HepG2 (cell line): ENCODE measurements around the gene VGLL4. TPM values are rescaled to one million over a fixed set of nuclear protein-coding genes. Genes with fewer than 3 reads are reported as not detected.

Experiments
- AGO2 ChIP-seq: fragments of 200-400 bp; formaldehyde crosslinking; optimal IDR thresholded peaks from 2 replicates; pipeline ENCODE3; 2017; ENCODE audit warnings: mild to moderate bottlenecking, low read depth, low read length, moderate library complexity
- ASH2L ChIP-seq: fragments of 300-600, 200-600 bp; sonication (generic); IDR thresholded peaks from 2 replicates; pipeline ENCODE4 v1.7.0; 2017; ENCODE audit warnings: low read depth, mild to moderate bottlenecking, moderate library complexity, mixed read lengths, low read length; ENCODE audit not compliant: insufficient read length
- BATF2 ChIP-seq: sonication (generic); formaldehyde crosslinking; IDR thresholded peaks from 2 replicates; pipeline ENCODE4 v1.8.0; 2022; ENCODE audit warnings: mild to moderate bottlenecking, missing genetic modification reagents, moderate library complexity
- CREB3 ChIP-seq: sonication (generic); formaldehyde crosslinking; IDR thresholded peaks from 2 replicates; pipeline ENCODE4 v1.5.0; 2020; ENCODE audit warnings: missing genetic modification reagents
- HOXA5 ChIP-seq: sonication (generic); formaldehyde crosslinking; IDR thresholded peaks from 2 replicates; pipeline ENCODE4 v1.4.0; 2020; ENCODE audit warnings: missing genetic modification reagents
- ISL2 ChIP-seq: sonication (generic); formaldehyde crosslinking; IDR thresholded peaks from 2 replicates; pipeline ENCODE4 v1.5.0; 2020; ENCODE audit warnings: missing genetic modification reagents
- MXD4 ChIP-seq: IDR thresholded peaks from 2 replicates; pipeline ENCODE4 v1.6.1; 2016; ENCODE audit warnings: mild to moderate bottlenecking, missing biosample characterization, missing genetic modification reagents
- RAD21 ChIP-seq: fragments of 450-650 bp; formaldehyde crosslinking; IDR thresholded peaks from 2 replicates; pipeline ENCODE4 v1.5.0; 2020; ENCODE audit warnings: mild to moderate bottlenecking
- RFX1 ChIP-seq: fragments of 450-650 bp; IDR thresholded peaks from 2 replicates; pipeline ENCODE4 v1.6.1; 2017
- SOX13 ChIP-seq, 3 experiments: fragments of 450-650 bp in 1 of 3; sonication (generic) in 1 of 3; formaldehyde crosslinking in 1 of 3; IDR thresholded peaks in 2 of 3; conservative IDR thresholded peaks in 1 of 3; 2 replicates each; pipeline versions ENCODE4 v1.5.0 to v1.6.1; 2016 to 2020; ENCODE audit warnings: antibody characterized with exemption in 1 of 3, mild to moderate bottlenecking in 1 of 3, missing compliant biosample characterization in 1 of 3, missing genetic modification reagents in 1 of 3, moderate library complexity in 1 of 3
- TAF1 ChIP-seq: sonication (generic); formaldehyde crosslinking; IDR thresholded peaks from 2 replicates; pipeline ENCODE4 v1.4.0; 2020; ENCODE audit warnings: missing genetic modification reagents
- TGIF2 ChIP-seq: IDR thresholded peaks from 2 replicates; pipeline ENCODE4 v1.6.1; 2016; ENCODE audit warnings: control low read depth, missing compliant biosample characterization
- ZBTB3 ChIP-seq: sonication (generic); formaldehyde crosslinking; IDR thresholded peaks from 2 replicates; pipeline ENCODE4 v1.4.0; 2020; ENCODE audit warnings: low read depth, mild to moderate bottlenecking, moderate library complexity, missing genetic modification reagents, borderline replicate concordance
- ZBTB38 ChIP-seq: sonication (generic); formaldehyde crosslinking; IDR thresholded peaks from 2 replicates; pipeline ENCODE4 v1.5.1; 2020; ENCODE audit warnings: mild to moderate bottlenecking, missing genetic modification reagents
- ZFP41 ChIP-seq: sonication (generic); formaldehyde crosslinking; IDR thresholded peaks from 2 replicates; pipeline ENCODE4 v1.4.0; 2020; ENCODE audit warnings: mild to moderate bottlenecking, missing genetic modification reagents, borderline replicate concordance
- ZKSCAN8 ChIP-seq: IDR thresholded peaks from 2 replicates; pipeline ENCODE4 v1.6.1; 2016; ENCODE audit warnings: borderline replicate concordance, missing genetic modification reagents, missing compliant biosample characterization
- ZNF556 ChIP-seq: sonication (generic); formaldehyde crosslinking; IDR thresholded peaks from 2 replicates; pipeline ENCODE4 v1.4.0; 2020; ENCODE audit warnings: mild to moderate bottlenecking, missing genetic modification reagents, borderline replicate concordance
- ZNF557 ChIP-seq: sonication (generic); formaldehyde crosslinking; IDR thresholded peaks from 2 replicates; pipeline ENCODE4 v1.4.0; 2020; ENCODE audit warnings: missing genetic modification reagents
- ZNF749 ChIP-seq: sonication (generic); formaldehyde crosslinking; IDR thresholded peaks from 2 replicates; pipeline ENCODE4 v1.8.0; 2022; ENCODE audit warnings: mild to moderate bottlenecking, missing genetic modification reagents, moderate library complexity, borderline replicate concordance
- ZNF775 ChIP-seq: sonication (generic); formaldehyde crosslinking; IDR thresholded peaks from 2 replicates; pipeline ENCODE4 v1.4.0; 2020; ENCODE audit warnings: missing genetic modification reagents, mild to moderate bottlenecking, moderate library complexity, borderline replicate concordance
- ZNF790 ChIP-seq: sonication (generic); formaldehyde crosslinking; IDR thresholded peaks from 2 replicates; pipeline ENCODE4 v1.8.0; 2022; ENCODE audit warnings: missing genetic modification reagents, mild to moderate bottlenecking, borderline replicate concordance
- polyA plus RNA-seq, 8 experiments: library from polyadenylated mRNA; depleted of rRNA in 3 of 8; stranded (reverse) in 7 of 8; unstranded in 1 of 8; fragments of >200 nt; fragmentation: Illumina TruSeq in 4 of 8; extraction: Trizol in 4 of 8; gene quantifications; 2 replicates each; pipeline versions ENCODE4 v1.2.1 to v1.2.3, GENCODE V29; 2011 to 2016; ENCODE audit warnings: low read depth in 4 of 8, missing spikeins in 1 of 8, mixed read lengths in 1 of 8; ENCODE audit not compliant: insufficient read depth in 1 of 8
- total RNA-seq, 5 experiments: library from RNA; depleted of rRNA; stranded (reverse); fragments of >200 nt; fragmentation: Illumina TruSeq; extraction: Trizol; gene quantifications; 2 replicates each; pipeline ENCODE4 v1.2.3, GENCODE V29; 2016; ENCODE audit warnings: low read depth in 1 of 5
- TF ChIP-seq, protein P1 (sequence below): sonication (generic); formaldehyde crosslinking; IDR thresholded peaks from 2 replicates; pipeline ENCODE4 v1.4.0; 2020; ENCODE audit warnings: mild to moderate bottlenecking, low read depth, missing genetic modification reagents
- TF ChIP-seq, protein P2 (sequence below): sonication (generic); formaldehyde crosslinking; IDR thresholded peaks from 2 replicates; pipeline ENCODE4 v1.4.0; 2020; ENCODE audit warnings: missing genetic modification reagents, borderline replicate concordance

VGLL4 gene
- total and polyA plus RNA-seq, 2 of the 13 experiments (the other 11 are each of a cell fraction or from before 2014, with no cell fraction given): 23.2 to 39.0 TPM

DNA sequence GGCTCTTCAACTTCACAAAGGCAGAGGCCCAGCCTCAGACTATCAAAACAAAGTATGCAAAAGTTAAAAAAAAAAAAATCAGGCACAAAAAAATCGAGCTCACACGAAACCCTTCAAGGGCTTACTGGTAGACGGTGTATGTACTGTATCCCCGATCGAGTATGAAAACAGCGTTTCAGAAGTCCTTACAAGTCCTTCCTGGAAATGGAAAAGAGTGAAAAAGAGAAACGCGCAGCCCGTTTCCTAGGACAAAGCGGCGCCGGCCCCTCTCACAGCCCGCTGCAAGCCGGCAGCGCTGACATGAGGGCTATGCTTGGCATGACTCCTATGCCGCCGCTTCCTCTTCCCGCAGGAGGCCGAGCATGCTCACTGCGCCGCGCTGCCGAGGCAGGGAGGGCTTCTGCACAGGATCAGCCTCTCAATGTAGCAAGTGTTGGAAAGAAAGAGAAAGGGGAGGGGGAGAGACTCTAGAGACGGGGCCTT lies at the start of gene VGLL4 (continued):
- TF ChIP-seq ZFP41: no peak
- TF ChIP-seq, protein P1, sequence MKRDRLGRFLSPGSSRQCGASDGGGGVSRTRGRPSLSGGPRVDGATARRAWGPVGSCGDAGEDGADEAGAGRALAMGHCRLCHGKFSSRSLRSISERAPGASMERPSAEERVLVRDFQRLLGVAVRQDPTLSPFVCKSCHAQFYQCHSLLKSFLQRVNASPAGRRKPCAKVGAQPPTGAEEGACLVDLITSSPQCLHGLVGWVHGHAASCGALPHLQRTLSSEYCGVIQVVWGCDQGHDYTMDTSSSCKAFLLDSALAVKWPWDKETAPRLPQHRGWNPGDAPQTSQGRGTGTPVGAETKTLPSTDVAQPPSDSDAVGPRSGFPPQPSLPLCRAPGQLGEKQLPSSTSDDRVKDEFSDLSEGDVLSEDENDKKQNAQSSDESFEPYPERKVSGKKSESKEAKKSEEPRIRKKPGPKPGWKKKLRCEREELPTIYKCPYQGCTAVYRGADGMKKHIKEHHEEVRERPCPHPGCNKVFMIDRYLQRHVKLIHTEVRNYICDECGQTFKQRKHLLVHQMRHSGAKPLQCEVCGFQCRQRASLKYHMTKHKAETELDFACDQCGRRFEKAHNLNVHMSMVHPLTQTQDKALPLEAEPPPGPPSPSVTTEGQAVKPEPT (CRISPR knock-in tag): no peak
- 0 out of 2 replicates have a peak, but pooled peaks have one; percentile 55 for TF ChIP-seq MXD4 (CRISPR knock-in tag)
- TF ChIP-seq ISL2 (CRISPR knock-in tag): peak; percentile 49; the same call in 1 of the 2 replicates
- TF ChIP-seq ZNF790 (CRISPR knock-in tag): no peak
- no peak for TF ChIP-seq ZNF775 (CRISPR knock-in tag)
- TF ChIP-seq TGIF2: peak; percentile 85; the same call in 1 of the 2 replicates
- TF ChIP-seq RAD21 (CRISPR knock-in tag): peak; percentile 78
- TF ChIP-seq ZNF556 (CRISPR knock-in tag): no peak
- no peak for TF ChIP-seq ZBTB3 (CRISPR knock-in tag)
- TF ChIP-seq AGO2: no peak
- TF ChIP-seq ZKSCAN8: no peak
- 0 out of 2 replicates have a peak, but pooled peaks have one; percentile 46 for TF ChIP-seq CREB3
- 0 out of 2 replicates have a peak, but pooled peaks have one; percentile 58 for TF ChIP-seq ZNF557 (CRISPR knock-in tag)
- TF ChIP-seq, protein P2, sequence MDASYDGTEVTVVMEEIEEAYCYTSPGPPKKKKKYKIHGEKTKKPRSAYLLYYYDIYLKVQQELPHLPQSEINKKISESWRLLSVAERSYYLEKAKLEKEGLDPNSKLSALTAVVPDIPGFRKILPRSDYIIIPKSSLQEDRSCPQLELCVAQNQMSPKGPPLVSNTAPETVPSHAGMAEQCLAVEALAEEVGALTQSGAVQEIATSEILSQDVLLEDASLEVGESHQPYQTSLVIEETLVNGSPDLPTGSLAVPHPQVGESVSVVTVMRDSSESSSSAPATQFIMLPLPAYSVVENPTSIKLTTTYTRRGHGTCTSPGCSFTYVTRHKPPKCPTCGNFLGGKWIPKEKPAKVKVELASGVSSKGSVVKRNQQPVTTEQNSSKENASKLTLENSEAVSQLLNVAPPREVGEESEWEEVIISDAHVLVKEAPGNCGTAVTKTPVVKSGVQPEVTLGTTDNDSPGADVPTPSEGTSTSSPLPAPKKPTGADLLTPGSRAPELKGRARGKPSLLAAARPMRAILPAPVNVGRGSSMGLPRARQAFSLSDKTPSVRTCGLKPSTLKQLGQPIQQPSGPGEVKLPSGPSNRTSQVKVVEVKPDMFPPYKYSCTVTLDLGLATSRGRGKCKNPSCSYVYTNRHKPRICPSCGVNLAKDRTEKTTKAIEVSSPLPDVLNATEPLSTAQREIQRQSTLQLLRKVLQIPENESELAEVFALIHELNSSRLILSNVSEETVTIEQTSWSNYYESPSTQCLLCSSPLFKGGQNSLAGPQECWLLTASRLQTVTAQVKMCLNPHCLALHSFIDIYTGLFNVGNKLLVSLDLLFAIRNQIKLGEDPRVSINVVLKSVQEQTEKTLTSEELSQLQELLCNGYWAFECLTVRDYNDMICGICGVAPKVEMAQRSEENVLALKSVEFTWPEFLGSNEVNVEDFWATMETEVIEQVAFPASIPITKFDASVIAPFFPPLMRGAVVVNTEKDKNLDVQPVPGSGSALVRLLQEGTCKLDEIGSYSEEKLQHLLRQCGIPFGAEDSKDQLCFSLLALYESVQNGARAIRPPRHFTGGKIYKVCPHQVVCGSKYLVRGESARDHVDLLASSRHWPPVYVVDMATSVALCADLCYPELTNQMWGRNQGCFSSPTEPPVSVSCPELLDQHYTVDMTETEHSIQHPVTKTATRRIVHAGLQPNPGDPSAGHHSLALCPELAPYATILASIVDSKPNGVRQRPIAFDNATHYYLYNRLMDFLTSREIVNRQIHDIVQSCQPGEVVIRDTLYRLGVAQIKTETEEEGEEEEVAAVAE (CRISPR knock-in tag): 0 out of 2 replicates have a peak, but pooled peaks have one; percentile 44
- TF ChIP-seq HOXA5 (CRISPR knock-in tag): peak; percentile 87
- peak; percentile 23 for TF ChIP-seq ASH2L
- peak; percentile 81 for TF ChIP-seq ZBTB38 (CRISPR knock-in tag)
- TF ChIP-seq BATF2 (CRISPR knock-in tag): no peak
- no peak for TF ChIP-seq RFX1
- no peak for TF ChIP-seq ZNF749 (CRISPR knock-in tag)
- peak; percentile 82 for TF ChIP-seq TAF1 (CRISPR knock-in tag)
- no peak for TF ChIP-seq SOX13 (IDR thresholded peaks at IDR 0.05)
- peak in 1 of 2 experiments; percentile 62; a peak in 1 of 4 replicates for TF ChIP-seq SOX13 (CRISPR knock-in tag; conservative IDR thresholded peaks at IDR 0.05 in 1 of 2, IDR thresholded peaks at IDR 0.05 in 1 of 2)
